Skeletal muscle tissue (tissue), 4 donors: ENCODE data around the gene OSBPL8. TPM values are rescaled to one million over a fixed set of nuclear protein-coding genes. Genes with fewer than 3 reads are reported as not detected.

Source experiments
- H3K27ac ChIP-seq: one replicate; pipeline ENCODE4 v1.7.0; 2013; ENCODE audit warnings: mild to moderate bottlenecking, low read depth, low read length, inconsistent platforms
- H3K27me3 ChIP-seq, 3 donors: one replicate each; pipeline ENCODE4 v1.7.0; 2013; ENCODE audit warnings: low read length in 3 of 3; ENCODE audit not compliant: control insufficient read depth in 3 of 3, insufficient read depth in 3 of 3
- H3K36me3 ChIP-seq, 3 donors: one replicate each; pipeline ENCODE4 v1.7.0; 2013; ENCODE audit warnings: low read length in 3 of 3; ENCODE audit not compliant: control insufficient read depth in 3 of 3, insufficient read depth in 3 of 3
- H3K4me1 ChIP-seq, 3 donors: one replicate each; pipeline ENCODE4 v1.7.0; 2013; ENCODE audit warnings: low read length in 3 of 3, mild to moderate bottlenecking in 3 of 3; ENCODE audit not compliant: control insufficient read depth in 3 of 3, insufficient read depth in 3 of 3
- H3K4me3 ChIP-seq, 3 donors: one replicate each; pipeline ENCODE4 v1.7.0; 2013; ENCODE audit warnings: low read length in 3 of 3
- H3K9ac ChIP-seq, 3 donors: one replicate each; pipeline ENCODE4 v1.7.0; 2013; ENCODE audit warnings: low read length in 3 of 3, mild to moderate bottlenecking in 3 of 3, moderate library complexity in 2 of 3, low read depth in 1 of 3
- H3K9me3 ChIP-seq, 3 donors: one replicate each; pipeline ENCODE4 v1.7.0; 2013; ENCODE audit warnings: low read length in 3 of 3; ENCODE audit not compliant: control insufficient read depth in 3 of 3
- total RNA-seq: library from RNA; depleted of rRNA; stranded (reverse); fragments of >200 nt; gene quantifications from one replicate; pipeline ENCODE4 v1.2.3, GENCODE V29; 2014
- donor health status: Osteomylitis.

Gene OSBPL8
- total RNA-seq, 1 donor from 2014 or later: 22.4 TPM

DNA sequence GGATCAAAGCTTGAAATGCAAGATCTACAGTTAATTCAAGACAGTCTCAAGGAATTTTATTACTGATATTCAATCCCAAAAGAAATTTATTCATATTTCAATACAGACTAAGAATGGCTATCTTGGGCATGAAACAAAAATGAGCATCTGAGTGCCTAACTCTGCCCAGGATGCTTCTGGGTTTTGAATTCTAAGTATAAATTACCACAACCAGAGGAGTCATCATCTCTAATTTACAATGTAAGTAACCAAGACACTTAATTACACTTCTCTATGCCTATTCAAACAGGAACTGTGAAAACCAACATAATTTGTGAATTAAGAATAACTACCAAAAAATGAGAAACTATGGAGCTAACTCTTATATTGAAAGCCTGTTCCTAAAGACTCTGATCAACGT lies 14.1 kb downstream of the OSBPL8 start:
- no peaks in the 10 kb centered on the region for H3K36me3 ChIP-seq
- H3K27ac ChIP-seq: no peak overlapping the region
- no peaks in the 10 kb centered on the region for H3K9me3 ChIP-seq
- H3K27me3 ChIP-seq: no peaks in the 10 kb centered on the region
- H3K9ac ChIP-seq: no peak overlapping the region
- no peak overlapping the region for H3K4me3 ChIP-seq
- peaks cover 0 to 9% (median 8%) of the 10 kb centered on the region in 3 donors for H3K4me1 ChIP-seq

DNA sequence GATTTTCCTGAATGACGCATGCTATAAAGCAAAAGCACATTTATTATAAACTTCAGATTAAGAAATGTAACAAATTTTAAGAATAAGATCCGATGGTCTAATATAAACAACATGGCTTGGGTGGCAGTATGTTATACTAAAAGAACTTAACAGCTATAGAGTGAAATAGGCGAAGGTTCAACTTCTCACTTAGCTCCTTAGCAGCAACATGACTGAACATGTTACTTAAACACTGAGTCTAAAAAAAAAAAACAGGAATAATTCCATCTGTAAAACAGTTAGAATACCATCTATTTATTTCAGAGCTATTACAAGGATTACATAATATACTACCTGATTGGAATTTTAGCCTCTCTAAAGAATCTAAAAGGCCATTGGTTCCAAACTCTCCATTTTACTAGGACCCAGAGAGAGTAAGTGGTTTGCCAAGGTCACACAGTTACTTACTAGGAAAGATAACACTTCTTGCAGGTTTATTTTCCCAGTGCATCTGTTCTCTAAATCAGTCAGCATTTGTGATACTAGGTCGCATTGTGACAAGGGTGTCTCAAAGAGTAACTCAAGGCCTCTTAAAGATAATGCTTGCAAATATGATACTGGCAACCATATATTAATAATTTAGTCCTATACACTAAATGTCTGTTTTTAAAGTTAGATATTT lies 14.8 kb downstream of the OSBPL8 start:
- H3K9me3 ChIP-seq: no peaks in the 10 kb centered on the region
- no peak overlapping the region for H3K4me3 ChIP-seq
- peaks cover 0 to 9% (median 8%) of the 10 kb centered on the region in 3 donors for H3K4me1 ChIP-seq

DNA sequence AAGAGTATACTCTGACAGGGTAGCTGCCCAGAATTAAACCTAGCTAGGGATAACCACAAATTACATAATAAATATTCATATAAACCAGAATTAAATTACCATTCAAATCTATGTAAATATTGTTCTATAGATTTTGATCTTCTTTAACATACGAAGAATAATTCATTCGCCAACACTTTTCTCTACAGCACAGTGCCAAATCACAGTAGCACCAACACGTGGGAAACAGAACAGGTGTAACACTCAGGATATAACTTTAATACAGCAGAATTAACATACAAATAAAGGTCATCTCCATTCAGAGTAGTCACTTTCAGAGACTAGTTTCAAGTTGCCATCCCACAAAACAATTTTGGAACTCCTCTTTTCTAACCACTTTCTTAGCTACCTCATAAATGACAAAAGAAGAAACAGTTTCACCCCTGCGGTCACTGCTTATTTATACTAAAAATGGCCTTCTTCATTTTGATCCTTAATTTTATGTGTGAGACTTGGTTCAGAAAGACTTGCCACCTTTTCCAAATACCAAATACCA lies 15.7 kb downstream of the OSBPL8 start:
- Histone ChIP-seq H3K9me3 (no peaks in the 10 kb centered on the region), H3K9ac (no peak overlapping the region), H3K27ac (no peak overlapping the region), H3K36me3 (no peaks in the 10 kb centered on the region), H3K4me3 (no peak overlapping the region), H3K4me1 (peaks cover 0 to 9% (median 8%) of the 10 kb centered on the region in 3 donors), H3K27me3 (no peaks in the 10 kb centered on the region)

More for the DNA sequence above, 14.8 kb downstream of the OSBPL8 start:
- no peak overlapping the region for H3K9ac ChIP-seq
- no peaks in the 10 kb centered on the region for H3K27me3 ChIP-seq
- no peaks in the 10 kb centered on the region for H3K36me3 ChIP-seq
- H3K27ac ChIP-seq: no peak overlapping the region

DNA sequence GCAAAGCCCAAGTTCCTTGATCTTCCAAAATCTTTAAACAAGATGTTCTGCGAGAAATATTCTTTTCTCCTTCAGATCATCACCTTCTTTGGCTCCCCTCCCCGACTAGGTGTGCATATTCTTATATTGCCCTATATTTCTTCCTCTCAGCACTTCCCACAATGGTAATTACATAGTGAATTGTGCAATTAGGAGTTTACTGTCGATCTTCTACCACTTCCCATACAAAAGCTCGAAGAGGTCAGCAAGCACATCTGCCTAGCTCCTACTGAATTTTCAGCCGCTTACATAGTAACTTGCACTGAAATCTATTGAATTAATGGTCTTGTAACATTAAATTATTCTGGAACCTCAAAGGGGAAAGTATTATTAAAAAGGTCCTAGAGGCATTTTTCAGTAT lies 16.7 kb downstream of the OSBPL8 start:
- H3K4me1 ChIP-seq: peaks cover 0 to 9% (median 4%) of the 10 kb centered on the region in 3 donors
- no peak overlapping the region for H3K9ac ChIP-seq
- H3K27me3 ChIP-seq: no peaks in the 10 kb centered on the region
- H3K27ac ChIP-seq: no peak overlapping the region
- H3K4me3 ChIP-seq: no peak overlapping the region
- H3K36me3 ChIP-seq: no peaks in the 10 kb centered on the region
- H3K9me3 ChIP-seq: no peaks in the 10 kb centered on the region

DNA sequence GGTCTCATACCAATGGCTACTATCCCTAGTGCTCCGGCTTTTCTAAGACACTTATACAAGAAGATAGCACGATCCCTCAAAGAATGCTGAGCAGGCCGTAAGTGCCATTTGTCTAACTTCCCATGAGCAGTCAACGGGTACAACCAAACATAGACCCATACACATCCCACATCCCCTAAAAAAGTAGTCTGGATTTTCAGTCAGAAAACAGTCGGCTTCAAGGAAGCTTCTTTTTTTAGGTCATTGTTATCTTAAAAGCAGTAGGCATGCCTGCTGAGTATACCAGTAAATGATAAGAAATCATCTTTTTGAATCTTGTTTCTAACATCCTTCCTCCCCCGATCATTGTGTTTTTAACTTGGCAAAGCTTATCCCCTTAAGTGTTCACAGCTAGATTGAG lies 19.8 kb downstream of the OSBPL8 start:
- Histone ChIP-seq H3K27ac (no peak overlapping the region), H3K4me1 (peaks cover 0 to 3% (median 0%) of the 10 kb centered on the region in 3 donors), H3K27me3 (no peaks in the 10 kb centered on the region), H3K36me3 (no peaks in the 10 kb centered on the region), H3K9ac (no peak overlapping the region), H3K9me3 (no peaks in the 10 kb centered on the region), H3K4me3 (no peak overlapping the region)

DNA sequence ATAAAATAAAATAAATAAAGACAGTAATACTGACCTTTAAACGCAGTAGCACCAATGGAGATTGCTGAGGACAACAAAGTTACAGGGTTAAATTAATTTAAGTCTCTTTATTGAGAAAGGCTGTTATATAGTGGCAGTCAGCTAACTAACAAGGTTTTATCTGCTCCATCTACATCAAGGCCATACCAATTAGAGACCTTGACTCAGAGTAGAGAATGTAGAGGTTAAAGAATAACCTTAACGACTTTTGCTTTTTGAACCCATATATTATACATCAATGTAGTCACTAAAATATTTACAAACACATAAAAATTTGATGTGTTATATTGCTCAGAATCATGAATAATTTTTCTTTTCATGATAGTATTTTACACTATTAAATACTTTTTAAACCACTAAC lies 21.6 kb downstream of the OSBPL8 start:
- Histone ChIP-seq H3K4me3 (no peak overlapping the region), H3K9me3 (no peaks in the 10 kb centered on the region), H3K27ac (no peak overlapping the region), H3K4me1 (peaks cover 0 to 2% (median 0%) of the 10 kb centered on the region in 3 donors), H3K27me3 (no peaks in the 10 kb centered on the region), H3K9ac (no peak overlapping the region), H3K36me3 (no peaks in the 10 kb centered on the region)

DNA sequence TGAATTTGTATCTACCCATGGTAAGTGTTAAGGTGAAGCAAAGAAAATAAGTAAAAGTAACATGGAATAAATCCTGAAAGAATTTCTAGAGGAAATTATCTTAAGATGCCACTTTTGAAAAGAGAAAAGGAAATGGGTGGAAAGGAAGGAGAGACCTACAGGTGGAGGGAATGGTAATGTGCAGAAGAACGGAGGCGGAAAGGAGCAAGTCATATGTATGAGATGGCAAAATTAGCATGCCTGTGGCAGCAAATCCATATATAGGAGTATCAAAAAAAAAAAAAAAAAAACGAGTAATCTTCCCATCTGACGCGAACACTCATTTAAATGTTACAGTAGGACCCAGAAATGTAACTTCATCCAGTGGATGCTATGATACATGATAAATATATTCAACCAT lies 23.0 kb downstream of the OSBPL8 start:
- Histone ChIP-seq H3K4me3 (no peak overlapping the region), H3K9ac (no peak overlapping the region), H3K27ac (no peak overlapping the region), H3K27me3 (no peaks in the 10 kb centered on the region), H3K4me1 (peaks cover 0 to 2% (median 0%) of the 10 kb centered on the region in 3 donors), H3K36me3 (no peaks in the 10 kb centered on the region), H3K9me3 (no peaks in the 10 kb centered on the region)

DNA sequence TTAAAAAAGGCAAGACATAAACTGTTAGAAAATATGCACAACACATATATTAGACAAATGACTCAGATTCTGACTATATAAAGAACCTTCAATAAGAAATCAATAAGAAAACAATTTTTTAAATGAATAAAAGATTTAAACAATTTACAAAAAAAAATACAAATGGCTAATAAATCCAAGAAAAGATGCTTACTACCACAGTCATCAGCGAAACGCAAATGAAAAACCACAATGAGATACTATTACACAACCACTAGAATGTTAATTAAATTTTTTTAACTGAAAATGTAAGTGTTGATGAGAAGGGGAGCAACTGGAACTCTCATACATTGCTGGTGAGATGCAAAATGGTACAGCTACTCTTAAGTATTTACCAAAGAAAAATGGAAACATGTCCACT lies 24.4 kb downstream of the OSBPL8 start:
- peaks cover 0 to 2% (median 0%) of the 10 kb centered on the region in 3 donors for H3K4me1 ChIP-seq
- H3K27ac ChIP-seq: no peak overlapping the region
- H3K9ac ChIP-seq: no peak overlapping the region
- H3K4me3 ChIP-seq: no peak overlapping the region
- no peaks in the 10 kb centered on the region for H3K9me3 ChIP-seq
- H3K27me3 ChIP-seq: no peaks in the 10 kb centered on the region
- H3K36me3 ChIP-seq: no peaks in the 10 kb centered on the region

DNA sequence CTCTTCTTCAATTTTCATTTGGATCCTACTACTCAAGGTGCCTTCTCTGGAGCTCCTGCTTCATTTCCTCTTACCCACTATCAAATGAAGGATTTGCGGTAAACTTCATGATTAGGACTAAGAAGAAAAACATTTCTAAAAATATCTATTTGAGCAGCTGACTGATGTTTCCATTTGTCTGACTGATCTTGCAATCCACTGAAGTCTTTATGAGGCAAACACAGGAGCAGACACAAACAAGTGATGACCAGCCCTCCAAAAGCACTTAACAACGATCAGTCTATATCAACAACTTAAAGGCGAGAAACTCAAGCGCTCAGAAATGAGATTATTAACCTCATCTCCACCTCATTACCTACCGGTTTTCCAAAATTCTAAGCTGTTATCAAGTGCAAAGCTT lies 26.2 kb downstream of the OSBPL8 start:
- Histone ChIP-seq H3K4me1 (peaks cover 0 to 7% (median 0%) of the 10 kb centered on the region in 3 donors), H3K4me3 (peak overlapping the region in 2 of 3 donors; percentile 6 to 21), H3K36me3 (no peaks in the 10 kb centered on the region), H3K9me3 (no peaks in the 10 kb centered on the region), H3K27me3 (no peaks in the 10 kb centered on the region), H3K9ac (peak overlapping the region; percentile 22 to 47 (median 39)), H3K27ac (peak overlapping the region; percentile 83)

DNA sequence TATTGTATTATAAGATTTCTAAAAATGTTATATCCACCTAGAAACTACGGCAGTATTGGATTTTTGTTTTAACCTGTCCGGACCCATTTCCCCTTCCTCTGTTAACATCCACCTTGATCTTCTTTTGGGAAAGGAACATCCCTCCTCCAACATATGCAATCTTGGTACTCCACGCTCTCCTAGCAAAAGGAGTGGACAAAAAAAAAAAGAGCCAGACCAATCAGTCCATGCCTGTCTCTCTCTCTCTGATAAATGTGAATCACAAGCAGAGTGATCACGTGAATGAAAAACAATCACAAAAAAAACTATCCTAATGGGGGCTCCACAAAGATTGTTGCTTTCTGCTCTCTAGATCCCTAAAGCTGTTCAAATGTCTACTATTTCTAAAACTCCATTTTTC lies 27.1 kb downstream of the OSBPL8 start:
- Histone ChIP-seq H3K27ac (peak overlapping the region; percentile 37), H3K27me3 (no peaks in the 10 kb centered on the region), H3K9me3 (no peaks in the 10 kb centered on the region), H3K4me1 (peaks cover 0 to 7% (median 0%) of the 10 kb centered on the region in 3 donors), H3K9ac (no peak overlapping the region), H3K36me3 (no peaks in the 10 kb centered on the region), H3K4me3 (peak overlapping the region in 1 of 3 donors; percentile 4)
